Stimulated activated CD8-positive, alpha-beta memory T cell treated with anti-CD3 and anti-CD28 coated beads, Interleukin-4, amount 100 ng/mL, for 4 hours (primary cell): ENCODE data around the gene ABCF2.
A peak's percentile ranks its signal among the peaks of the same experiment; 100 is the strongest.

ENCODE experiments used
- DNase-seq, 2 donors: peaks; one replicate each; pipeline ENCODE4 v3.0.0-alpha.2; 2020; ENCODE audit warnings: low read depth in 2 of 2, low spot score in 1 of 2

Gene ABCF2

DNA sequence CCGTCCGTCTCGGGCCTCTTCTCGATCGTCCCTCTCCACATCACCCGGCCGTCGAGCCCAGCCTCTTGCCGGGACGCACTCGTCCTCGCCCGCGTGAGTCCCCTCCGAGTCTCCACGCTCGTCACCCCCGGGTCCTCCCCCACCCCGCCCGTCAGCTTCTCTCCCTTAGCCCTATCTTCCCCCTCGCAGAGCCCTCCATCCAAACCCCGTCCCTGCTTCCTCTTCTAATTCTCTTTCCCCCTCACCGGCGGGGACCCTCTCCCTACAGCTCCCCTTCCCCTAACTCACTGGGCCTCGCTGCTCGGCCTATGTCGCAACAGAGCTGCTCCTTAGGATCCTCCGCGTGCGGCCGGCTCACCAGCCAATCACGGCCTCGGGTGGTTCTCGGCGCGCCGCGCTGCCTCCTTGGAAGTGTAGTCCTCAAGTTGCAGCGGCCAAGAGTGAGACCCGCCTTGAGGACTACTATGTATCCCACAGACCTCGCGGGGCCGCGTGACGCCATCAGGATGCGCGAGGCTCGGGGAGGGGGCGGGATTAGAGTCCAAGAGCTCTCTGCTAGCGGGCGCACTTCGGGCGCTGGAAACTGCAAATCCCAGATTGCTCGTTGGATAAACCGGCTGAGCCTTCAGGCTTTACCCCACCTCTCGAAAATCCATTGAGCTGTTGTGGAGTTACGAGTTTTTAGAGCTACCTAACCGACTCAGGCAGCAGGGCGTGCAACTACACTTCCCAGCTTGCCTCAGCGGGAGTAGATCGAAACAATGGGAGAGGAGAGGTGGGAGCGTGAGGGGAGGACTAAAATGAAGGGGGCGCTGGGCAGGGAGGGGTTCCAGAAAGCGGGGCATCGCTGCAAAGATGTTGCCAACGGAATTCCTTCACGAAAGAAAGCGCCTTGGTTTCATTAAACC lies at the start of gene ABCF2:
ABCF2 (minus strand) TSS at position 331 of the 908 bp plus-strand sequence. CDS start 747 bp downstream, outside the sequence.
- peak; percentile 98 for DNase-seq

- no peak for DNase-seq
Measured at GRCh38 chr7:151275813-151276577, 49.0 kb upstream of the ABCF2 start.

DNA sequence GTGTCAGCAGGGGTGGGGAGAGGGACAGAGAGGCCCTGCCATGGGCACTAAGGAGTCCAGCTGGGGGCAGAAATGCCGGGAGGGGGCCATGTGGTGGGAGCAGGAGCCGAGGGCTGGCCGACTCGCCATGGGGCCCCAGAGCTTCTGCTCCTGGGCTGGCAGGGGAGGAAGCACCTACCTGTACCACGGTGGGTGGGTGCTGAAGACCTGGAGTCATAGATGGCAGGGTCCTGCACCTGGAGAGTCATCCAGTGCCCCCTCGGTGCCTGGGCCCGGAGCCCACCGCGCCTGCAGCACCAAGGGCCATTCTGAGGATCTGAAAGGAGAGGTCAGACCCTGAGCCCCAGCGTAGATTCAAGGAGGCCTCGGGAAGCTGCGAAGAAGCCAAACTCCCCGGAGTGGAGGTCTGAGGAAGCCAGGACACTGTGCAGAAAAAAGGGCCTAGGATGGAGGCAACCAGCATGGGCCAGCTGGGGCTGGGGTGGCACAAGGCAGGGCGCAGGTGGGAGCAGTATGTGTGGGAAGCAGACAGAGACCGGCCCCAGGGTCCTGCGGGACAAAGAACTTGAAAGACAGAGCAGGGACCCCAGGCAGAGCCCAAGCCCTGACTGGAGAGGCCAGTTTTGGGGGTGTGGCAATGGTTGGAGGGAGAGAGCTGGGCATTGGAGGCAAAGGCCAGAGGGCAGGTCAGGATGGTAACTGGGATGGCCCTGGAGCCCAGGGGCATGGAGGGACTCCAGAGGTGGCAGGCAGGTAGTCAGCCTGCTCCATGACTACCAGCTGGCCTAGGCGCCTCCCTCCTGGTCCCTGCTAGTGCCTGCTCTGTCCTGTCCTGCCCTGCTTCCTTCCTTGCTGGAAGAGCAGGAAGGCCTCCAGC lies 48.2 kb upstream of the ABCF2 start:
- no peak for DNase-seq

DNA sequence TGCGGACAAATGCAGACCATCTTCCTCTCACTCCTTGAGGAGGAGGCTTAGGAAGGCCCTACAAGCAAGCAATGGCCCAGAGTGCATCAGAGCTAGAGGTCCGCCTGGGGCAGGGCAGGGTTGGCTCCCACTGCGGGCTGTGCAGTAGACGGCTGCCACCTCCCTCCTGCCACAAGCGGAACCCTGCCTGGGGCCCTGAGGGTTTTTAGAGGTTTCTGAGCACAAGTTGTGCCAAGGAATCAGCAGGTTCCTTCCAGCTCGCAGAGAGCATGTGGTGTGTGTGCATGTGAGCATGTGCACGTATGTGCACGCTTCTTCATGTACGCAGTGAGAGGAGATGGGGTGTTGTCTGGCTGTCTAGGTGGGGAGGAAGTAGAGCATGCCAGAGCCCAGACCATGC lies 47.4 kb upstream of the ABCF2 start:
- DNase-seq, result no peak

DNA sequence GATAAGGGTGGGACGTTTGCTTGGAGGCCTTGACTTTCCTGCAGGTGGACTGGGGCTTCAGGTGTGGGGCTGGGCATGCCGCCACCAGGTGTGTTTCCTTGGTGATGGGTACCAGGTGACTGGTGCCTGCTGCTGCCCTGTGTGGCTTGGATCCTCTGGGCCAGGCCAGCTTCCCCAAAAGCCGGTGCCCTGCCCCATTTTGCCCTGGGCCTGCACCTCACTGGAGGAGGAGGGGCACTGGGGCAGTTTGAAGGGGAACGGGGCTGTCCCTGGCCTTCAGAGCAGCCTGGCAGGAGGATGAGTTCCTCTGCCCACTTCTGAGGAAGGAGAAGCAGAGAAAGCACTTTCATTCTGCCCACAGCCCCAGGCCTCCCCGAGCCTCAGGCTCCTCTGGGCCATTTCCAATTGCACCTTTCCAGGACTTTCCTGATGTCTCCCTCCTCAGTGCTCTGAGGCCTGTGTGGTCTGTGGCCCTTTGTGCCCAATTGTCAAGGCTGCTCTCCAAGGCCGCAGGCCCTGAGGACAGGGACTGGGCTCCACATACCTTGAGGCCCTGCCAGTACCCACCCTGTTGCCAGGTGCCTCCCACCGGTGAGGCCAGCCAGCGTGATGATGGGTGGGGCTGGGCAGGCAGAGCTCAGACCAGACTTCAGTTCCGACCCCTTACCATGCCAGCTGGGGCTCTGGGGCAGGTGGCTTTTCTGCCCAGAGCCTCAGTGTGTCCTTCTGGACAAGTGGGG lies 46.8 kb upstream of the ABCF2 start:
- no peak for DNase-seq

DNA sequence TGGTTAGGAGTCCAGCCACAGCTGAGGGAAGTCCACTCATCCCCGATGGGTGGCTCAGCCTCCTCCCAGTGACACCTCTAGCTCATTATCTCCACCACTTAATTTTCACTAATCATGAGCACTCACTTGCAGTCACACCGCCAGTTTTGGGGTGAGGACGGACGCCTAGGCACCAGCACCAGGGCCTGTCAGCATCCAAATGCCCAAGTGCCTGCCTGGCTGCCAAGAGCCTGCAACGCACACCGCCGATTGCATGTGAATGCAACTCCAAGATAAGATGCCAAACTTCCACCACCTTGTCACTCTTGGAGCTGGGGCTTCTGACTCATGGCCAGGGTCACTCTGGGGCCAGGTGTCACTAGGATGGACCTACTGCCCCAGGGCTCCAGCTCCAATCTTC lies 45.9 kb upstream of the ABCF2 start:
- no peak for DNase-seq

DNA sequence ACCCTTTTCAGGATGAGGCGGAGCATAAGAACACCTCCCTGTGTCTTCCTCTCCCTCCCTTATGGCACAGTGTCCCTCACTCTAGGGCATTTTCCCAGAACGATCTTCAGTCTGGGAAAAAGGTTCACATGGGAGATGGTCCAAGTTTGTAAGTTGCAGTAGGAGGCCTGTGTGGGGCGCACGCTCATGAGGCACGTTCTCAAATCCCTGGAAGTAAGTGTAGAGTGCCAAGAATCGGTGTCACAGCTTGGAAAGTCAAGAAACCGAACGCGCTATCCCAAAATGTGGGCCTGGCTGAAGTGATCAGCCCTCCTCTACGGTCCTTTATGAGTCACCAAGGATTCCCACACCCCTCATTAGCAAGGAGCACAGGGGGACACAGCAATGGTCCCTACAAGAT lies 45.4 kb upstream of the ABCF2 start:
- DNase-seq, result no peak

- DNase-seq, result no peak
Measured at GRCh38 chr7:151271699-151272355, 44.8 kb upstream of the ABCF2 start.

DNA sequence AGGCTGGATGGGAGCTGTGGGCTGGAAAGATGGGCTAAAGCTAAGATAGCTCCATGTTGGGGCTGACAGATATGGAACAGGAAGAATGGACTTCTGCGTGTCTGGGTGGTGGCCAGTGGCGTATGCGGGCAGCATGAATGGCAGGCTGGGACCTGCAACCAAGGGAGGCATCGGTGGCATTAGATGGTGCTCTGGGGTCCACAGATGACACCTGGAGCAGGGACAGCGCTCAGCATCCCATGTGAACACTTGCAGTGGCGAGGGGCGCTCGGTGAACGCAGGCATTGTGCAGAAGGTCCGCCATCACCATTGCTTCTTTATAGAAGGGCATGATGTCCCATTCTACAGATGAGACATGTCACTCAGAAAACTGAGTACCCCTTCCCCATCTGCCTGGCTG lies 42.5 kb upstream of the ABCF2 start:
- no peak for DNase-seq

- no peak for DNase-seq
Measured at GRCh38 chr7:151265351-151265931, 38.4 kb upstream of the ABCF2 start.

GRCh38 chr7:151264615-151265014 lies 37.6 kb upstream of the ABCF2 start:
- no peak for DNase-seq

DNA sequence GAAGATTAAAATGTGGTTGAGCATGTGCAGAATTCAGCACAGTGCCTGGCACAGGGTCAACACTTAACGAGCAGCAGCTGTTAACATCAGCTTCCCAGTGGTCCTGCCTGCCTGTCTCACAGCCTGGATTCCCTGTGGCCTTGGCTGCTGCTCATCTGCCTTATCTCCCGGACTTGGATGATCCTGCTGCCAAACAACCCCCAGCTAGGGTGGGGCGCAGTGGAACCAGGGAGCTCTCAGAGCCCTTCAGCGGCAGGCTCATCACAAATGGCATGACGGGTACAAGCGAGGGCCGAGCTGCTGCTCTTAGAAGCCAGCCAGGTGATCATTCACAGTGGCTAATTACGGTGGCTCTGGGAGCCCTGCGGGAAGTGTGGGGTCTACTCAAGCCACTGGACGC lies 34.5 kb upstream of the ABCF2 start:
- DNase-seq, result no peak

- DNase-seq, result no peak
Measured at GRCh38 chr7:151260883-151261282, 33.9 kb upstream of the ABCF2 start.

- no peak for DNase-seq
Measured at GRCh38 chr7:151260471-151260870, 33.5 kb upstream of the ABCF2 start.

DNA sequence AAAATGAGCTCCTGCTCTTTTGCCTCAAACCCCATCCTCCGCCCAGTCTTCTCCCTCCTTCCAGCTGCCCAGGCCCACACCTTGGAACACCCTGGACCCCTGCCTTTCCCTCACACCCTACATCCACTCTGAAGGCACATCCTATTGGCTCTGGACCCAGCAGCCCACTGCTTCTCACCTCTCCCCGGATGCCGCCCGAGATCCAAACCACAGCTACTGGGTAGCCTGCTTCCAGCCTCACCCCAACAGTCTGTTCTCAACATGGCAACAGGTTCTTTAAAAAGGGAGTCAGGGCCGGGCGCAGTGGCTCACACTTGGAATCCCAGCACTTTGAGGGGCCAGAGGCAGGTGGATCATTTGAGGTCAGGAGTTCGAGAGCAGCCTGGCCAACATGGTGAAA lies 31.0 kb upstream of the ABCF2 start:
- no peak for DNase-seq

DNA sequence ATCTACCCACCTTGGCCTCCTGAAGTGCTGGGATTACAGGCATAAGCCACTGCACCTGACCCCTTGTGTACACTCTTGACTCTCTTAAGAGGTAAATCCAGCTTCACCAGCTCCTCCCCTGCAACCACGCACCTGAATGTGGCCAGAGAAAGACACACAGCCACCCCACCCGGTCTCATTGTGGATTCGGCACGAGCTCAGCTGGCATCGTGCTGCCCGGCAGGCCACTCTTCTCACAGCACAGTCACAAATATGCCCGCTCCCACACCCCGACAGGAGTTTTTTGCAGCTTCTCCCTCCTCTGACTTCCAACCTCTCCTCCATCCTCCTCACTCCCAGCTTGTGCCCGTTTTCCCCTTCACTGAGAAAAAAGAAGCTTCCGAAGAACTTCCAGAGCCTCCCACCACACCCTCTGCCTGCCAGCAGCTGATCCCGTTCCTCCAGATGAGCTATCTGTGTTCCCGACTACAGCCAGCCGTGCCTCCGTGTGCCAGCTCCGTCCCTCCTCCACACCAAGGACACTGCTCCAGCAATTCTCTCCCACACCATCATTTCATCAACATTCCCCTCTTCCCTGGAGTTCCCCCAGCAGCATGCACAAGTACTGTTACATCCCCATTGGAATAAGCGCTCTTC lies 29.5 kb upstream of the ABCF2 start:
- DNase-seq, result no peak

GRCh38 chr7:151255390-151255789 lies 28.4 kb upstream of the ABCF2 start:
- DNase-seq, result no peak

GRCh38 chr7:151254851-151255250 lies 27.8 kb upstream of the ABCF2 start:
- no peak for DNase-seq

DNA sequence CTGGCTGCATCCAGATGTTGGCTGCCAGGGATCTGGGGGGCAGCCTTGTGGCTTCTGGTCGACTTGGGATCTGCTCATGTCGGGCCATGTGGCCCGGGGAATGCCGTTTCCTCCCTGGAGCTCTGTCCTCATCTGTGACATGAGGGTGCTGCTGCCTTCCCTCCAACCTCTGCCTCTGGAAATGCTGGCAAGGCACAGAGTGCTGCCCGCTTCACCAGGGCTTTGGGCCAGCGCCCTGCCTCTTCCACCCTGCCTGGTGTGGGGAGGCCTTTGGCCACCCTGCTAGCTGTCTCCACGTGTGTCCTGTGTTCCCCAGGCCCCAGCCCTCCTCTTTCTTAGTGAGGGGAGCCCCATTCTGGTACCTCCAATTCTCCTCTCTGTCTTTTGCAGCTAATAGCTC lies 27.3 kb upstream of the ABCF2 start:
- no peak for DNase-seq
